Astrocyte of the cerebellum (primary cell): Measurements from ENCODE around the gene TMEM131L.

Experiments
- DNase-seq: peaks from one replicate; pipeline ENCODE4 v3.0.0-alpha.2; 2011; ENCODE audit warnings: low read depth
- H3K4me3 ChIP-seq: 2 replicates; pipeline ENCODE4 v1.5.1; 2011; ENCODE audit warnings: mild to moderate bottlenecking, low read depth, low read length, moderate library complexity
- in situ Hi-C: cut with HindIII; loops from 2 replicates; pipeline ENCODE4 v1.10.0; 2017; ENCODE audit warnings: low sequenced_read_pairs
- TF ChIP-seq, protein P1 (sequence below): IDR thresholded peaks from 2 replicates; pipeline ENCODE4 v1.5.1; 2012; ENCODE audit warnings: low read length, low read depth, moderate library complexity, mild to moderate bottlenecking; ENCODE audit errors: missing control alignments

TMEM131L gene

DNA sequence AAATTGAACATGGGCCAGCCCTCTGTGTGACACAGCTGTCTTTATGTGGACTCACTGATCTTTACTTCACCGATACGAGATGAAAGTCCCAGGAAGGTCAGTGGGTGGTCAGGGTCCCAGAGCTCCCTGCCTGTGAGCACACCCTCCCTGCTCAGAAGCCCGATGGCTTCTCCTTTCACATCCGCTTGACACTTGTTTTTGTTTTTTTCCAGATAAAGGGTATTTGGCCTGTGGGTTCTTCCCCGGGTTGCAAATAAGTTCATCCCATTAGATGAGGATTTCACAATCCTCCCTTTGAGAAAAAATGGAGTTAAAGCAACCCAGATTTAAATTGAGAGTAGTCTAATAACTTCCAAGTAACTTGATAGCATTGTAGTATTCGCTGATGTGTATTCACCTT lies 169.7 kb downstream of the TMEM131L start:
- no peak for DNase-seq
- in situ Hi-C loops, result no loop called here
- TF ChIP-seq, protein P1, sequence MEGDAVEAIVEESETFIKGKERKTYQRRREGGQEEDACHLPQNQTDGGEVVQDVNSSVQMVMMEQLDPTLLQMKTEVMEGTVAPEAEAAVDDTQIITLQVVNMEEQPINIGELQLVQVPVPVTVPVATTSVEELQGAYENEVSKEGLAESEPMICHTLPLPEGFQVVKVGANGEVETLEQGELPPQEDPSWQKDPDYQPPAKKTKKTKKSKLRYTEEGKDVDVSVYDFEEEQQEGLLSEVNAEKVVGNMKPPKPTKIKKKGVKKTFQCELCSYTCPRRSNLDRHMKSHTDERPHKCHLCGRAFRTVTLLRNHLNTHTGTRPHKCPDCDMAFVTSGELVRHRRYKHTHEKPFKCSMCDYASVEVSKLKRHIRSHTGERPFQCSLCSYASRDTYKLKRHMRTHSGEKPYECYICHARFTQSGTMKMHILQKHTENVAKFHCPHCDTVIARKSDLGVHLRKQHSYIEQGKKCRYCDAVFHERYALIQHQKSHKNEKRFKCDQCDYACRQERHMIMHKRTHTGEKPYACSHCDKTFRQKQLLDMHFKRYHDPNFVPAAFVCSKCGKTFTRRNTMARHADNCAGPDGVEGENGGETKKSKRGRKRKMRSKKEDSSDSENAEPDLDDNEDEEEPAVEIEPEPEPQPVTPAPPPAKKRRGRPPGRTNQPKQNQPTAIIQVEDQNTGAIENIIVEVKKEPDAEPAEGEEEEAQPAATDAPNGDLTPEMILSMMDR, result no peak

DNA sequence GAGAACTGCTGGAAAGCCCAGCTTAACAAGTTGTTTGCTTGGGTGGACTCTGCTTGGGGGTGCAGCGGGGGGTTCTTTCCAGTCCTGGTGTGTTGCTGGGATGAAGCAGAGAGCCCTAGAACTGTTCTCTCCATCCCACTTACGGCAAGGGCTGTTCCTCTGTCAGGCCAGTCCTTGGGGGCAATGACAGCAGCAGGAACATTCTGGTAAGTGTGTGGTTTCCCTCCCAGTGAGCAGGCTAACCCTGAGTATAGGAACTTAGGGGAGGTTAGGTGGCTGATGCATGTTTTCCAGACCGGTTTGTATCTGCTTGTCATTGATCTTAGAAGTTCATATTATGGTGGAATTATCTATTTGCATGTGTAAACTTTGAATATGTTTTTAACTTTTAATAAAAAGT lies 171.0 kb downstream of the TMEM131L start:
- no peak for DNase-seq
- TF ChIP-seq, protein P1, result no peak
- in situ Hi-C loops, result no loop called here
- H3K4me3 ChIP-seq, result no peak overlapping the region

More for the DNA sequence above, 169.7 kb downstream of the TMEM131L start:
- H3K4me3 ChIP-seq, result no peak overlapping the region

DNA sequence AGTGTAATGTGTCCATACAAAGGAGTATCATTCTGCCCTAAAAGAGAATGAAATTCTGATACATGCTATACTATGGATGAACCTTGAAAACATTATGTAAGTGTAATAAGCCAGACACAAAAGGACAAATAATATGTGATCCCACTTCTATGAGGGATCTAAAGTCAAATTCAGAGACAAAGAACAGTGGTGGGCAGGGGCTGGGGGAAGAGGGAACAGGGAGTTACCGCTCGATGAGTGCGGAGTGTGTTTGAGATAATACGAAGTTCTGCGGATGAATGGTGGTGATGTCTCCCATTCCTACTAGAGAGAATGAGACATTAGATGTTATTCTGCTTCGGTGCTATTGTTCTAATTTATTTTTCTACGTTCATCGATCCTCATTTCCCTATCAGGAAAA lies 171.9 kb downstream of the TMEM131L start:
- no peak overlapping the region for H3K4me3 ChIP-seq
- no peak for DNase-seq
- in situ Hi-C loops, result no loop called here
- TF ChIP-seq, protein P1, result no peak

DNA sequence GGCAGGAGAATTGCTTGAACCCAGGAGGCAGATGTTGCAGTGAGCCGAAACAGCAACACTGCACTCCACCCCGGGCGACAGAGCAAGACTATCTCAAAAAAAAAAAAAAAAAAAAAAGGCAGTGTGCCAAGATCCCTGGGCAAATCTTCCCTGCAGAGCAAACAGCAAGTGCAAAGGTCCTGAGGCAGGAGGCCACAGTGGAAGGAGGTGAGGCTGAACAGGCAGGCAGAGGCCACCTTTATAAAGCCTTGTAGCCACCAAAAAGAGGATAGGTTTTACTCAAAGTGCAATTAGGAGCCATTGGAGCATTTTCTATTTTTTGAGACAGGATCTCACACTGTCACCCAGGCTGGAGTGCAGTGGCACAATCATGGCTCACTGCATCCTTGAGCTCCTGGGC lies 172.8 kb downstream of the TMEM131L start:
- TF ChIP-seq, protein P1, result no peak
- no peak for DNase-seq
- in situ Hi-C loops, result no loop called here

DNA sequence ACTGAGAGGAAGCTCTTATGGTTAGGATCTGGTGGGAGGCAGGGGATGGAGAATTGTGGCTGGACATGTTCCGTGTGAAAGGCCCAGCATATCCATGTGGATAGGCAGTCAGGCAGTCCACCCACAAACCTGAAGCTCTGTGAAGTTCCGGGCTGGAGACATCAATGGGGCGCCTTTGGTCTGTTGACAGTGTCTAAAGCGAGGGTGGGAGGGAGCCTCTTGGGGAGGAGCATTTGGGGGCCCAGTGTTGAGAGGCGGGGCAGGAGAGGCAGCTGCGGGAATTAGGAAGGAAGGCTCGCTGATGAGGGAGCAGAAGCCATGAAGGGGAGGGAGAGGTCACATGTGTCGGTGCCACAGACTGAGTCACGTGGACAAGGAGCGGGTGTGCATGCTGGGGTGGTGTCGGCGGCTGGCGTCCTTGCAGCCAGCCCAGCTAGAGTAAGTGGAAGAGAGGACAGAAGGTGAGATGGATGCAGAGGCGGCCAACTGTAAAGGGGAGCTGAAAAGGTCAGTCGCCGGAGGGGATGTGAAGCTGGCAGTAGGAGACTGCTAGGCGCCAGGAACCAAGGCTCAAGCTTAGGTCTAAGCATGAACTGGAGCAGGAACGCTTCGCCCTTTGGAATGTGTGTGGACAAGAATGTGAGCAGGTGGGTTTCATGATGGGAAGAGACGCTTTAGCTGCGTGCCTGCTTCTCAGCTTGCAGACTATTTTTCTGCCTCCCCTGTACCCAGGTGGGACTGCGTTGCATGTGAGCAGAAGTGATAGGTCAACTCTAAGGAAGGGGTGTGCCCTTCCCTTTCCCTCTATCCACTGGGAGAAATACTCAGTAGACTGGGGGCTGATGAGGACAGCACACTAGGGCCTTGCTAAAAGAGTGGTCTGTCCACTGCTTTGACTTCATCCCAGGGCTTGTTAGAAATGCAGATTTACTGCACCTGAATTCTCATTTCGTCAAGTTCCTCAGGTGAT lies 174.0 kb downstream of the TMEM131L start:
- DNase-seq, result no peak
- TF ChIP-seq, protein P1, result no peak
- in situ Hi-C loops, result no loop called here
- H3K4me3 ChIP-seq, result no peak overlapping the region

More for the DNA sequence above, 172.8 kb downstream of the TMEM131L start:
- H3K4me3 ChIP-seq, result no peak overlapping the region

DNA sequence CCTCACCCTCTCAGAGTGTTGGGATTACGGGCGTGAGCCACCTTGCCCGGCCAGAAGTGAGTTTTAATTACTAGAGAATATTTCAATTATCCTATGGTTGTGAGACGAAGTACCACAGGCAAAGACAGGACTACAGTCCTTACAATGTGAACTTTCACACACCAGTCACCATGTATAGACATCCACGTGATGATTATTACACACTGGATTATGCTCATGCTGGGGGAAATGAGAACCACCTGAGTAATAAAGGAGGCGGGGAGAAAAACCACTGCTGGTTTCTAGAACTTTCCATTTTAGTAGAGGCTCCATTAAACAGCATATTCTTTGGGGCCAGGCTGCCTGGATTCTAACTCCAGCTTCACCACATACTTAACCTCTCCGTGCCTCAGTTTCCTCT lies 175.4 kb downstream of the TMEM131L start:
- in situ Hi-C loops, result no loop called here
- H3K4me3 ChIP-seq, result no peak overlapping the region
- DNase-seq, result no peak
- TF ChIP-seq, protein P1, result no peak
